ENCODE measurements around the gene KIF14.

Gene KIF14

GRCh38 chr1:200510228-200510623 is 110.3 kb downstream of the KIF14 start:
- peak; percentile 90 for TF ChIP-seq CTCF (conservative IDR thresholded peaks at IDR 0.05; ENCODE audit: low read depth, low read length)
- no peak overlapping the region for H3K4me3 ChIP-seq (ENCODE audit: low read depth, low read length)
- DNase-seq (ENCODE audit: low read depth) = peak; percentile 92

- no peak overlapping the region for H3K4me3 ChIP-seq (ENCODE audit: low read depth, low read length)
- no peak for DNase-seq (ENCODE audit: low read depth)
- TF ChIP-seq CTCF (conservative IDR thresholded peaks at IDR 0.05; ENCODE audit: low read depth, low read length) = no peak
Measured at GRCh38 chr1:200506471-200506870, 114.1 kb downstream of the KIF14 start.

- H3K4me3 ChIP-seq (ENCODE audit: low read depth, low read length) = no peak overlapping the region
- TF ChIP-seq CTCF (conservative IDR thresholded peaks at IDR 0.05; ENCODE audit: low read depth, low read length) = no peak
- DNase-seq (ENCODE audit: low read depth) = no peak
Measured at GRCh38 chr1:200505257-200505656, 115.3 kb downstream of the KIF14 start.
